Measurements from ENCODE around the gene LYST.

DNA sequence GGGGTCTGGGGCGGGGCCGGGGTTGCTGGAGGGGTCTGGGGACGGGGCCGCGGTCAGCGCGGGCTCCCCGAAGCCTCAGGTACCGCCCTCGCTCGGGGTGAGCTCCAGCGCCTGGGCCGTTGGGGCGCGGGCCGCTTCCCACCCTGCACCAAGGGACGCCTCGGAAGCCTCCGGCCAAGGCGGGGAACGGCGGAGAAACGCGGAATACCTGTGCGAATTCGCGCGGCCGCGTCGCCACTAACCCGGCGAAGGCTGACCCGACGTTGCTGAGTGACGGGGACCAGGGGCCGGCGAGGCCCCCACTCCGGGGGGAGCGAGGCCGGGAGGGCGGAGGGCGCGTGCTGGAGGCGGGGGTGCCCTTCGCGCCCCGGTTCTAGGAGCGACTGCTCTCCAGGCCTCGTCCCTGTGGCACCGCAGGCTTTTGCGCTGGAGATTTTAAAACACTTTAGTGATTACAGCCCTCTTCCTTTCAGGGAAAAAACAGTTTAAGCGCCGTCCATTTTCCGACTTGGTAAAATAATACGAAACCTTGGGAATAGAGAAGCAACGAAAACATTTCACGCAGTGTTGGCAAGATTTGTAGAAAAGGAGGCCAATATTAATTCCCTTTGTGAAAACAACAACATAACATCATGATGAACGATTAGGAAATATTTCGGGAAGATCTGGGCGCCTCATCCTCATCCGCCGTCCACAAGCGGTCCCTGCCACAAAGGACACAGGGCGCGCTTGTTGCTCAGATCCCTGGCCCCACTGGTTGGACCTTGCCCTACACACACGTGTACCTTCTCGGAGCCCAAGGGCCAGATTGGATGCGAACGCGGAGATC lies 216.2 kb downstream of the LYST start:
- TF ChIP-seq, protein P1, sequence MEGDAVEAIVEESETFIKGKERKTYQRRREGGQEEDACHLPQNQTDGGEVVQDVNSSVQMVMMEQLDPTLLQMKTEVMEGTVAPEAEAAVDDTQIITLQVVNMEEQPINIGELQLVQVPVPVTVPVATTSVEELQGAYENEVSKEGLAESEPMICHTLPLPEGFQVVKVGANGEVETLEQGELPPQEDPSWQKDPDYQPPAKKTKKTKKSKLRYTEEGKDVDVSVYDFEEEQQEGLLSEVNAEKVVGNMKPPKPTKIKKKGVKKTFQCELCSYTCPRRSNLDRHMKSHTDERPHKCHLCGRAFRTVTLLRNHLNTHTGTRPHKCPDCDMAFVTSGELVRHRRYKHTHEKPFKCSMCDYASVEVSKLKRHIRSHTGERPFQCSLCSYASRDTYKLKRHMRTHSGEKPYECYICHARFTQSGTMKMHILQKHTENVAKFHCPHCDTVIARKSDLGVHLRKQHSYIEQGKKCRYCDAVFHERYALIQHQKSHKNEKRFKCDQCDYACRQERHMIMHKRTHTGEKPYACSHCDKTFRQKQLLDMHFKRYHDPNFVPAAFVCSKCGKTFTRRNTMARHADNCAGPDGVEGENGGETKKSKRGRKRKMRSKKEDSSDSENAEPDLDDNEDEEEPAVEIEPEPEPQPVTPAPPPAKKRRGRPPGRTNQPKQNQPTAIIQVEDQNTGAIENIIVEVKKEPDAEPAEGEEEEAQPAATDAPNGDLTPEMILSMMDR (IDR thresholded peaks at IDR 0.05; ENCODE audit: control extremely low read depth in 1 of 3, insufficient read depth in 1 of 3, low read depth in 1 of 3, low read length in 3 of 3) = no peak
- TF ChIP-seq HDAC2 (IDR thresholded peaks at IDR 0.05; ENCODE audit: borderline replicate concordance in 1 of 2, low read depth in 2 of 2, low read length in 2 of 2) (0 out of 4 replicates have a peak, but pooled peaks of 1 of the 2 experiments have one; percentile 26), EP300 (IDR thresholded peaks at IDR 0.05; ENCODE audit: borderline replicate concordance in 1 of 2, low read depth in 2 of 2, low read length in 2 of 2) (no peak), CEBPB (IDR thresholded peaks at IDR 0.05; ENCODE audit: low read depth, low read length) (no peak), EZH2 (IDR thresholded peaks at IDR 0.05; ENCODE audit: low read depth, low read length, severe bottlenecking) (peak; percentile 22), SIN3A (conservative IDR thresholded peaks at IDR 0.05 in 1 of 2, IDR thresholded peaks at IDR 0.05 in 1 of 2; ENCODE audit: low read depth in 1 of 2, low read length in 2 of 2) (peak in 1 of 2 experiments; percentile 71; a peak in 2 of 4 replicates), HDAC6 (IDR thresholded peaks at IDR 0.05; ENCODE audit: low read depth, low read length) (no peak), CTBP2 (IDR thresholded peaks at IDR 0.05; ENCODE audit: borderline replicate concordance, insufficient read depth, insufficient read length, low read length) (no peak), POLR2A (IDR thresholded peaks at IDR 0.05; ENCODE audit: control extremely low read depth in 1 of 2, low read depth in 2 of 2, low read length in 2 of 2) (peak; percentile 49 to 73), ZNF274 (IDR thresholded peaks at IDR 0.05; ENCODE audit: borderline replicate concordance, extremely low read depth, low read length) (no peak), RAD21 (IDR thresholded peaks at IDR 0.05 in 1 of 2, conservative IDR thresholded peaks at IDR 0.05 in 1 of 2; ENCODE audit: low read depth in 2 of 2, low read length in 2 of 2) (no peak), JUND (IDR thresholded peaks at IDR 0.05; ENCODE audit: low read length) (no peak), CHD2 (IDR thresholded peaks at IDR 0.05; ENCODE audit: low read length) (no peak), MAX (IDR thresholded peaks at IDR 0.05) (peak; percentile 89)

Measured in H1 (cell line).